Liver (tissue), 9 donors: ENCODE measurements around the gene ZBTB4. TPM values are rescaled to one million over a fixed set of nuclear protein-coding genes. Genes with fewer than 3 reads are reported as not detected.

Experiments
- DNase-seq: peaks from one replicate; pipeline ENCODE4 v3.0.0-alpha.2; 2017; ENCODE audit warnings: low spot score
- H3K27ac ChIP-seq, 2 donors: one replicate each; pipeline ENCODE4 v1.7.0; 2013; ENCODE audit warnings: inconsistent platforms in 2 of 2, low read length in 2 of 2, control low read depth in 1 of 2, low read depth in 1 of 2, mild to moderate bottlenecking in 1 of 2
- H3K27me3 ChIP-seq, 4 donors: one replicate each; pipeline versions ENCODE4 v1.6.1 to v1.7.0; 2013; ENCODE audit warnings: low read length in 3 of 4, inconsistent platforms in 1 of 4, mild to moderate bottlenecking in 1 of 4, moderate library complexity in 1 of 4; ENCODE audit not compliant: control insufficient read depth in 4 of 4, insufficient read depth in 4 of 4
- H3K36me3 ChIP-seq, 4 donors: one replicate each; pipeline versions ENCODE4 v1.6.1 to v1.7.0; 2013; ENCODE audit warnings: low read length in 3 of 4, mild to moderate bottlenecking in 3 of 4, low read depth in 1 of 4, moderate library complexity in 1 of 4; ENCODE audit not compliant: control insufficient read depth in 4 of 4, insufficient read depth in 3 of 4
- H3K4me1 ChIP-seq, 4 donors: one replicate each; pipeline versions ENCODE4 v1.6.1 to v1.7.0; 2013; ENCODE audit warnings: low read length in 3 of 4, mild to moderate bottlenecking in 3 of 4, moderate library complexity in 1 of 4; ENCODE audit not compliant: control insufficient read depth in 4 of 4, insufficient read depth in 4 of 4
- H3K4me3 ChIP-seq, 3 donors: one replicate each; pipeline versions ENCODE4 v1.6.1 to v1.7.0; 2013; ENCODE audit warnings: low read length in 3 of 3, control low read depth in 1 of 3, low read depth in 1 of 3, mild to moderate bottlenecking in 1 of 3
- H3K9ac ChIP-seq, 2 donors: one replicate each; pipeline ENCODE4 v1.7.0; 2013; ENCODE audit warnings: low read length in 2 of 2, mild to moderate bottlenecking in 2 of 2, moderate library complexity in 2 of 2, control low read depth in 1 of 2, low read depth in 1 of 2
- H3K9me3 ChIP-seq, 4 donors: one replicate each; pipeline versions ENCODE4 v1.6.1 to v1.7.0; 2013; ENCODE audit warnings: low read length in 3 of 4; ENCODE audit not compliant: control insufficient read depth in 4 of 4
- EGR1 ChIP-seq, 2 donors: IDR thresholded peaks; 2 replicates each; pipeline ENCODE4 v1.6.1; 2016 to 2018; ENCODE audit warnings: antibody characterized with exemption in 2 of 2, low read depth in 2 of 2
- FOXA1 ChIP-seq: IDR thresholded peaks from 2 replicates; pipeline ENCODE4 v1.6.1; 2016; ENCODE audit warnings: antibody characterized with exemption
- FOXA2 ChIP-seq: IDR thresholded peaks from 2 replicates; pipeline ENCODE4 v1.6.1; 2016; ENCODE audit warnings: antibody characterized with exemption
- GABPA ChIP-seq, 2 donors: IDR thresholded peaks in 1 of 2; conservative IDR thresholded peaks in 1 of 2; 2 replicates each; pipeline ENCODE4 v1.6.1; 2016; ENCODE audit warnings: antibody characterized with exemption in 2 of 2, mild to moderate bottlenecking in 1 of 2, moderate library complexity in 1 of 2
- HNF4A ChIP-seq, 2 donors: conservative IDR thresholded peaks; 2 replicates each; pipeline ENCODE4 v1.6.1; 2016; ENCODE audit warnings: antibody characterized with exemption in 2 of 2, mild to moderate bottlenecking in 2 of 2
- HNF4G ChIP-seq: IDR thresholded peaks from 2 replicates; pipeline ENCODE4 v1.6.1; 2016; ENCODE audit warnings: antibody characterized with exemption
- JUND ChIP-seq, 2 donors: IDR thresholded peaks; 2 replicates each; pipeline ENCODE4 v1.6.1; 2016; ENCODE audit warnings: antibody characterized with exemption in 2 of 2
- NR2F2 ChIP-seq: IDR thresholded peaks from 2 replicates; pipeline ENCODE4 v1.6.1; 2016; ENCODE audit warnings: antibody characterized with exemption
- RAD21 ChIP-seq, 2 donors: IDR thresholded peaks; 2 replicates each; pipeline ENCODE4 v1.6.1; 2016; ENCODE audit warnings: antibody characterized with exemption in 2 of 2, mild to moderate bottlenecking in 2 of 2
- RXRA ChIP-seq, 2 donors: IDR thresholded peaks; 2 replicates each; pipeline ENCODE4 v1.6.1; 2017 to 2018; ENCODE audit warnings: antibody characterized with exemption in 2 of 2, mild to moderate bottlenecking in 1 of 2
- SP1 ChIP-seq: IDR thresholded peaks from 2 replicates; pipeline ENCODE4 v1.6.1; 2018; ENCODE audit warnings: antibody characterized with exemption, mild to moderate bottlenecking
- TAF1 ChIP-seq: conservative IDR thresholded peaks from 2 replicates; pipeline ENCODE4 v1.6.1; 2016; ENCODE audit warnings: antibody characterized with exemption, mild to moderate bottlenecking
- YY1 ChIP-seq: IDR thresholded peaks from 2 replicates; pipeline ENCODE4 v1.6.1; 2016; ENCODE audit warnings: antibody characterized with exemption, mild to moderate bottlenecking
- WGBS: extraction: QIAGEN DNeasy Blood & Tissue Kit; methylation state at CpG from one replicate; pipeline ENCODE4 v1.1.7; 2013; 5-methylcytosine and 5-hydroxymethylcytosine counted together
- polyA plus RNA-seq, 2 donors: library from polyadenylated mRNA; stranded (reverse) in 1 of 2; unstranded in 1 of 2; fragments of 200-250 nt in 1 of 2; fragments of >200 nt in 1 of 2; fragmentation: Nextera tagmentation in 1 of 2; extraction: Ambion mirVana in 1 of 2; gene quantifications; one replicate each; pipeline versions ENCODE4 v1.2.1 to v1.2.3, GENCODE V29; 2013 to 2015
- total RNA-seq, 2 donors: library from RNA; depleted of rRNA; stranded (reverse); fragments of >200 nt; gene quantifications; one replicate each; pipeline ENCODE4 v1.2.3, GENCODE V29; 2014
- TF ChIP-seq, protein P1 (sequence below): fragments of 150-350 bp; IDR thresholded peaks from 2 replicates; pipeline ENCODE4 v1.5.1; 2017; ENCODE audit warnings: improper control_type of control experiment, low read depth, low read length; ENCODE audit not compliant: missing input control
- TF ChIP-seq, protein P2 (sequence below): IDR thresholded peaks from 2 replicates; pipeline ENCODE4 v1.6.1; 2016; ENCODE audit warnings: antibody characterized with exemption
- TF ChIP-seq, protein P3 (sequence below): IDR thresholded peaks from 2 replicates; pipeline ENCODE4 v1.6.1; 2016; ENCODE audit warnings: antibody characterized with exemption
- TF ChIP-seq, protein P4 (sequence below): IDR thresholded peaks from 2 replicates; pipeline ENCODE4 v1.6.1; 2016; ENCODE audit warnings: antibody characterized with exemption, mild to moderate bottlenecking
- TF ChIP-seq, protein P5 (sequence below): IDR thresholded peaks from 2 replicates; pipeline ENCODE4 v1.6.1; 2016; ENCODE audit warnings: antibody characterized with exemption
- donor health status: healthy.
- donor health status: healthy.
- donor health status: healthy.
- donor health status: healthy.
- donor health status: healthy.

Gene ZBTB4
- total and polyA plus RNA-seq, 4 donors: 1.5 to 6.0 (median 5.1) TPM

DNA sequence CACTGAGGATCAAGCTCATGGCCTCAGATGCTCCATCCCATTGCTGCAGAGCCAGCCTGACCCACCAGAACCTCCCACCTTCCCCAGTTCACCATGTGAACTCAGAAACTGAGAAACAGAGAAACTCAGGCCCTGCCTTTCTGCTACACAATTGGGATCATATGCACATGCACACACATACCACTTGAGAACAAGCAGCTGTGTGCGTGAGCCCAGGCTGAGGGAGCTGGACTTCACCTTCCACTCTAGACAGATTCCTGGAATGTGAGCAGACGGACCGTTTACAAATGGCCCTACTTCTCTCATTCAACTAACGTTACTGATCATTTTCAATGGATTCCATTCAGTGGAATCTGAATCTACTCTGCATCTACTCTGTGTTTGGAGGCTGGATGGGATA, 55.8 kb downstream of the ZBTB4 start:
- Histone ChIP-seq H3K4me1 (no peaks in the 10 kb centered on the region), H3K9ac (no peak overlapping the region), H3K27ac (no peak overlapping the region), H3K4me3 (no peak overlapping the region), H3K36me3 (no peaks in the 10 kb centered on the region), H3K27me3 (no peaks in the 10 kb centered on the region), H3K9me3 (no peaks in the 10 kb centered on the region)
- WGBS: 82% methylated on average over 4 of the region's 4 CpGs
- no peak for DNase-seq
- TF ChIP-seq HNF4A (conservative IDR thresholded peaks at IDR 0.05) (no peak), JUND (IDR thresholded peaks at IDR 0.05) (no peak), NR2F2 (no peak), TAF1 (no peak), RXRA (IDR thresholded peaks at IDR 0.05) (no peak), HNF4G (no peak), FOXA2 (no peak), EGR1 (IDR thresholded peaks at IDR 0.05; ENCODE audit: low read depth in 2 of 2) (no peak), GABPA (IDR thresholded peaks at IDR 0.05 in 1 of 2, conservative IDR thresholded peaks at IDR 0.05 in 1 of 2) (no peak), FOXA1 (no peak), YY1 (no peak), RAD21 (IDR thresholded peaks at IDR 0.05) (no peak)
- TF ChIP-seq, protein P1, sequence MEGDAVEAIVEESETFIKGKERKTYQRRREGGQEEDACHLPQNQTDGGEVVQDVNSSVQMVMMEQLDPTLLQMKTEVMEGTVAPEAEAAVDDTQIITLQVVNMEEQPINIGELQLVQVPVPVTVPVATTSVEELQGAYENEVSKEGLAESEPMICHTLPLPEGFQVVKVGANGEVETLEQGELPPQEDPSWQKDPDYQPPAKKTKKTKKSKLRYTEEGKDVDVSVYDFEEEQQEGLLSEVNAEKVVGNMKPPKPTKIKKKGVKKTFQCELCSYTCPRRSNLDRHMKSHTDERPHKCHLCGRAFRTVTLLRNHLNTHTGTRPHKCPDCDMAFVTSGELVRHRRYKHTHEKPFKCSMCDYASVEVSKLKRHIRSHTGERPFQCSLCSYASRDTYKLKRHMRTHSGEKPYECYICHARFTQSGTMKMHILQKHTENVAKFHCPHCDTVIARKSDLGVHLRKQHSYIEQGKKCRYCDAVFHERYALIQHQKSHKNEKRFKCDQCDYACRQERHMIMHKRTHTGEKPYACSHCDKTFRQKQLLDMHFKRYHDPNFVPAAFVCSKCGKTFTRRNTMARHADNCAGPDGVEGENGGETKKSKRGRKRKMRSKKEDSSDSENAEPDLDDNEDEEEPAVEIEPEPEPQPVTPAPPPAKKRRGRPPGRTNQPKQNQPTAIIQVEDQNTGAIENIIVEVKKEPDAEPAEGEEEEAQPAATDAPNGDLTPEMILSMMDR: no peak
- TF ChIP-seq, protein P2, sequence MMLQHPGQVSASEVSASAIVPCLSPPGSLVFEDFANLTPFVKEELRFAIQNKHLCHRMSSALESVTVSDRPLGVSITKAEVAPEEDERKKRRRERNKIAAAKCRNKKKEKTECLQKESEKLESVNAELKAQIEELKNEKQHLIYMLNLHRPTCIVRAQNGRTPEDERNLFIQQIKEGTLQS: no peak
- TF ChIP-seq, protein P3, sequence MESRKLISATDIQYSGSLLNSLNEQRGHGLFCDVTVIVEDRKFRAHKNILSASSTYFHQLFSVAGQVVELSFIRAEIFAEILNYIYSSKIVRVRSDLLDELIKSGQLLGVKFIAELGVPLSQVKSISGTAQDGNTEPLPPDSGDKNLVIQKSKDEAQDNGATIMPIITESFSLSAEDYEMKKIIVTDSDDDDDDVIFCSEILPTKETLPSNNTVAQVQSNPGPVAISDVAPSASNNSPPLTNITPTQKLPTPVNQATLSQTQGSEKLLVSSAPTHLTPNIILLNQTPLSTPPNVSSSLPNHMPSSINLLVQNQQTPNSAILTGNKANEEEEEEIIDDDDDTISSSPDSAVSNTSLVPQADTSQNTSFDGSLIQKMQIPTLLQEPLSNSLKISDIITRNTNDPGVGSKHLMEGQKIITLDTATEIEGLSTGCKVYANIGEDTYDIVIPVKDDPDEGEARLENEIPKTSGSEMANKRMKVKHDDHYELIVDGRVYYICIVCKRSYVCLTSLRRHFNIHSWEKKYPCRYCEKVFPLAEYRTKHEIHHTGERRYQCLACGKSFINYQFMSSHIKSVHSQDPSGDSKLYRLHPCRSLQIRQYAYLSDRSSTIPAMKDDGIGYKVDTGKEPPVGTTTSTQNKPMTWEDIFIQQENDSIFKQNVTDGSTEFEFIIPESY: no peak
- TF ChIP-seq, protein P4, sequence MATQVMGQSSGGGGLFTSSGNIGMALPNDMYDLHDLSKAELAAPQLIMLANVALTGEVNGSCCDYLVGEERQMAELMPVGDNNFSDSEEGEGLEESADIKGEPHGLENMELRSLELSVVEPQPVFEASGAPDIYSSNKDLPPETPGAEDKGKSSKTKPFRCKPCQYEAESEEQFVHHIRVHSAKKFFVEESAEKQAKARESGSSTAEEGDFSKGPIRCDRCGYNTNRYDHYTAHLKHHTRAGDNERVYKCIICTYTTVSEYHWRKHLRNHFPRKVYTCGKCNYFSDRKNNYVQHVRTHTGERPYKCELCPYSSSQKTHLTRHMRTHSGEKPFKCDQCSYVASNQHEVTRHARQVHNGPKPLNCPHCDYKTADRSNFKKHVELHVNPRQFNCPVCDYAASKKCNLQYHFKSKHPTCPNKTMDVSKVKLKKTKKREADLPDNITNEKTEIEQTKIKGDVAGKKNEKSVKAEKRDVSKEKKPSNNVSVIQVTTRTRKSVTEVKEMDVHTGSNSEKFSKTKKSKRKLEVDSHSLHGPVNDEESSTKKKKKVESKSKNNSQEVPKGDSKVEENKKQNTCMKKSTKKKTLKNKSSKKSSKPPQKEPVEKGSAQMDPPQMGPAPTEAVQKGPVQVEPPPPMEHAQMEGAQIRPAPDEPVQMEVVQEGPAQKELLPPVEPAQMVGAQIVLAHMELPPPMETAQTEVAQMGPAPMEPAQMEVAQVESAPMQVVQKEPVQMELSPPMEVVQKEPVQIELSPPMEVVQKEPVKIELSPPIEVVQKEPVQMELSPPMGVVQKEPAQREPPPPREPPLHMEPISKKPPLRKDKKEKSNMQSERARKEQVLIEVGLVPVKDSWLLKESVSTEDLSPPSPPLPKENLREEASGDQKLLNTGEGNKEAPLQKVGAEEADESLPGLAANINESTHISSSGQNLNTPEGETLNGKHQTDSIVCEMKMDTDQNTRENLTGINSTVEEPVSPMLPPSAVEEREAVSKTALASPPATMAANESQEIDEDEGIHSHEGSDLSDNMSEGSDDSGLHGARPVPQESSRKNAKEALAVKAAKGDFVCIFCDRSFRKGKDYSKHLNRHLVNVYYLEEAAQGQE: no peak
- TF ChIP-seq, protein P5, sequence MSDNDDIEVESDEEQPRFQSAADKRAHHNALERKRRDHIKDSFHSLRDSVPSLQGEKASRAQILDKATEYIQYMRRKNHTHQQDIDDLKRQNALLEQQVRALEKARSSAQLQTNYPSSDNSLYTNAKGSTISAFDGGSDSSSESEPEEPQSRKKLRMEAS: no peak

DNA sequence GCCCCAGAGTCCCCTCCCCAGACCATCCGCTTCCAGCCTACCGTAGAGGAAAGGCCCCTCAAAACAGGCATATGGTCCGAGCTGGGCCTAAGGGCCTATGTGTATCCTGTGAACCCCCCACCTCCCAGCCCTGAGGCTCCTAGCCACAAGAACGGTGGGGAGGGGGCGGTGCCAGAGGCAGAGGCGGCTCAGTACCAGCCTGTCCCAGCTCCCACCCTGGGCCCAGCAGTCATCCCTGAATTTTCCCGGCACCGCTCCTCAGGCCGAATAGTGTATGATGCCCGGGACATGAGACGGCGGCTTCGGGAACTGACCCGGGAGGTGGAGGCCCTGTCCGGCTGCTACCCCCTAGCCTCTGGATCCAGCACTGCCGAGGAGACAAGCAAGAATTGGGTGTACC, 58.2 kb downstream of the ZBTB4 start:
- no peak overlapping the region for H3K27ac ChIP-seq
- TF ChIP-seq, protein P4: no peak
- TF ChIP-seq FOXA1 (no peak), SP1 (no peak), TAF1 (no peak), RAD21 (IDR thresholded peaks at IDR 0.05) (no peak), YY1 (no peak), HNF4A (conservative IDR thresholded peaks at IDR 0.05) (no peak), NR2F2 (no peak), EGR1 (IDR thresholded peaks at IDR 0.05; ENCODE audit: low read depth in 2 of 2) (no peak), RXRA (IDR thresholded peaks at IDR 0.05) (no peak), GABPA (IDR thresholded peaks at IDR 0.05 in 1 of 2, conservative IDR thresholded peaks at IDR 0.05 in 1 of 2) (no peak), HNF4G (no peak)
- TF ChIP-seq, protein P2: no peak
- TF ChIP-seq, protein P5: no peak
- no peak overlapping the region for H3K9ac ChIP-seq
- no peaks in the 10 kb centered on the region for H3K36me3 ChIP-seq
- no peaks in the 10 kb centered on the region for H3K27me3 ChIP-seq
- 95% methylated on average over 16 of the region's 16 CpGs for WGBS
- H3K9me3 ChIP-seq: no peaks in the 10 kb centered on the region
- H3K4me3 ChIP-seq: no peak overlapping the region
- DNase-seq: no peak
- H3K4me1 ChIP-seq: no peaks in the 10 kb centered on the region
